ENCODE results near the gene TACO1.

The TACO1 gene

GRCh38 chr17:63573634-63574033 is 27.1 kb upstream of the TACO1 start:
- H3K36me3 ChIP-seq (ENCODE audit: control insufficient read depth, insufficient read depth, low read length), result no peaks in the 10 kb centered on the region

GRCh38 chr17:63578027-63578768 is 22.5 kb upstream of the TACO1 start:
- no peak overlapping the region for H3K4me3 ChIP-seq (ENCODE audit: low read depth, low read length)
- peaks cover 4% of the 10 kb centered on the region for H3K4me1 ChIP-seq (ENCODE audit: control insufficient read depth, insufficient read depth, low read length)
- H3K9ac ChIP-seq (ENCODE audit: low read depth, low read length), result no peak overlapping the region
- no peaks in the 10 kb centered on the region for H3K9me3 ChIP-seq (ENCODE audit: control insufficient read depth, insufficient read depth, low read length)
- H3K27me3 ChIP-seq (ENCODE audit: control insufficient read depth, insufficient read depth, low read length), result no peaks in the 10 kb centered on the region
- H3K36me3 ChIP-seq (ENCODE audit: control insufficient read depth, insufficient read depth, low read length), result peaks cover 17% of the 10 kb centered on the region

More at GRCh38 chr17:63573634-63574033, 27.1 kb upstream of the TACO1 start:
- H3K9ac ChIP-seq (ENCODE audit: low read depth, low read length), result no peak overlapping the region
- no peak overlapping the region for H3K4me3 ChIP-seq (ENCODE audit: low read depth, low read length)
- no peaks in the 10 kb centered on the region for H3K27me3 ChIP-seq (ENCODE audit: control insufficient read depth, insufficient read depth, low read length)
- H3K4me1 ChIP-seq (ENCODE audit: control insufficient read depth, insufficient read depth, low read length), result no peaks in the 10 kb centered on the region
- no peaks in the 10 kb centered on the region for H3K9me3 ChIP-seq (ENCODE audit: control insufficient read depth, insufficient read depth, low read length)

DNA sequence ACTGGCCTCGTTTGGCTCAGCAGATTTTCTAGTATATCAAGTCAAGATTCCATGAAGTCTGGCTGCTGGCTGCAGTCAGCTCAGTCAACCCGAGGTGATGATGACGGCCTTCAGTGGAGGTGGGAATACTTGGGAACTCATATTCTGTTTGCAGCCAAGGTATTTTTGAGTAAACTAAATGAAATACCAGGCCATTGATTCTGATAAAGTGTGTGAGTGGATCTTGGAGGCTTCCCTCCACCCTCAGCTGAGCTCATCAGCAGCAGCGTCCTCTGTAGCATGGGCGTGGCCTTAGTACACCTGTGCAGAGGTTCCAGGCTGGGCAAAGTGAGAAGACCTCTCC is 22.0 kb upstream of the TACO1 start:
- H3K36me3 ChIP-seq (ENCODE audit: control insufficient read depth, insufficient read depth, low read length), result peaks cover 21% of the 10 kb centered on the region
- no peaks in the 10 kb centered on the region for H3K27me3 ChIP-seq (ENCODE audit: control insufficient read depth, insufficient read depth, low read length)
- H3K9me3 ChIP-seq (ENCODE audit: control insufficient read depth, insufficient read depth, low read length), result no peaks in the 10 kb centered on the region
- H3K4me1 ChIP-seq (ENCODE audit: control insufficient read depth, insufficient read depth, low read length), result peaks cover 4% of the 10 kb centered on the region
- H3K4me3 ChIP-seq (ENCODE audit: low read depth, low read length), result no peak overlapping the region
- H3K9ac ChIP-seq (ENCODE audit: low read depth, low read length), result no peak overlapping the region

- Histone ChIP-seq H3K36me3 (ENCODE audit: control insufficient read depth, insufficient read depth, low read length) (peaks cover 23% of the 10 kb centered on the region), H3K4me3 (ENCODE audit: low read depth, low read length) (no peak overlapping the region), H3K9ac (ENCODE audit: low read depth, low read length) (no peak overlapping the region), H3K4me1 (ENCODE audit: control insufficient read depth, insufficient read depth, low read length) (peaks cover 4% of the 10 kb centered on the region), H3K27me3 (ENCODE audit: control insufficient read depth, insufficient read depth, low read length) (no peaks in the 10 kb centered on the region), H3K9me3 (ENCODE audit: control insufficient read depth, insufficient read depth, low read length) (no peaks in the 10 kb centered on the region)
Measured at GRCh38 chr17:63579633-63580032, 21.1 kb upstream of the TACO1 start.

DNA sequence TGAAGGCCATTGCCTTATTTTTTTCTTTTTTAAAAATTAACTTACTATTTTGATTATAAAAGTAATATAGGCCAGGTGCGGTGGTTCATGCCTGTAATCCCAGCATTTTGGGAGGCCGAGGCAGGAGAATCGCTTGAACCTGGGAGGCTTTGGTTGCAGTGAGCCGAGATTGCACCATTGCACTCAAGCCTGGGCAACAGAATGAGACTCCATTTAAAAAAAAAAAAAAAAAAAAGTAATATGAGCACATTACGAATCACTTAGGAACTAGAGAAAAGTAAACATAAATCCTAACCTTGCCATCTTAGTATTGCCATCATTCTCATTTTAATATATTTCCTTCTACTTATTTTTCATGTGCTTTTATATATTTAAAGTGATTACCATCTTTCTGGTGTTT is 12.9 kb upstream of the TACO1 start:
- Histone ChIP-seq H3K9me3 (ENCODE audit: control insufficient read depth, insufficient read depth, low read length) (no peaks in the 10 kb centered on the region), H3K9ac (ENCODE audit: low read depth, low read length) (no peak overlapping the region), H3K36me3 (ENCODE audit: control insufficient read depth, insufficient read depth, low read length) (peaks cover 38% of the 10 kb centered on the region), H3K4me1 (ENCODE audit: control insufficient read depth, insufficient read depth, low read length) (no peaks in the 10 kb centered on the region), H3K4me3 (ENCODE audit: low read depth, low read length) (no peak overlapping the region), H3K27me3 (ENCODE audit: control insufficient read depth, insufficient read depth, low read length) (no peaks in the 10 kb centered on the region)

DNA sequence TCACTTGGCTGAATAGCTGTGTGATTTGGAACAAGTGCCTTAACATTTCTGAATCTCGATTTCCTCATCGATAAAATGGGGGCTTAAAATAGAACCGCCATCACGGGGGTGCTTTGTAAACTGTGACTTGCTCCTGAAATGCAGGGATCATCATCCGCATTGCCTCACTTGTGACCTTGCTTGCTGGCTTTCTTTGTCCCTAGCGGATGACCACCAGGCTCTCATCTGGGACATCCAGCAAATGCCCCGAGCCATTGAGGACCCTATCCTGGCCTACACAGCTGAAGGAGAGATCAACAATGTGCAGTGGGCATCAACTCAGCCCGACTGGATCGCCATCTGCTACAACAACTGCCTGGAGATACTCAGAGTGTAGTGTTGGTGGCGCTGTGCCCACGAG is 11.9 kb upstream of the TACO1 start:
- Histone ChIP-seq H3K36me3 (ENCODE audit: control insufficient read depth, insufficient read depth, low read length) (peaks cover 28% of the 10 kb centered on the region), H3K9me3 (ENCODE audit: control insufficient read depth, insufficient read depth, low read length) (no peaks in the 10 kb centered on the region), H3K9ac (ENCODE audit: low read depth, low read length) (no peak overlapping the region), H3K27me3 (ENCODE audit: control insufficient read depth, insufficient read depth, low read length) (no peaks in the 10 kb centered on the region), H3K4me1 (ENCODE audit: control insufficient read depth, insufficient read depth, low read length) (no peaks in the 10 kb centered on the region), H3K4me3 (ENCODE audit: low read depth, low read length) (no peak overlapping the region)

DNA sequence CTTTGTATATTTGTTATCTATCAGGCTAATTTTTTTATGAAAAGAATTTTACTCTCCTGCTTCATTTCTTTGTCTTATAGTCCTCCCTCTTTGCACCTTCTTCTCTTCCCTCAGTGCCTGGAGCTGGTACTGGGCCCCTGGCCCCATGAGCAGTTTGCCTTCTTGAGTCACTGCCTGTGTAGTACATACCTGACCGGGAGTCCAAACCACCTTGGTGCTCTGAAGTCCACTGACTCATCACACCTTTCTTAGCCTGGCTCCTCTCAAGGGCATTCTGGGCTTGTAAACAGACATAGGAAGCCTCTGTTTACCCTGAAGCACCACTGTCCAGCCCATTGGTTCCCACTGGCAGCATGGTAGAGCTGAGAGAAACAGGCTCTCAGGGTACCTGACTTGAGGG is 11.0 kb upstream of the TACO1 start:
- Histone ChIP-seq H3K27me3 (ENCODE audit: control insufficient read depth, insufficient read depth, low read length) (no peaks in the 10 kb centered on the region), H3K36me3 (ENCODE audit: control insufficient read depth, insufficient read depth, low read length) (peaks cover 27% of the 10 kb centered on the region), H3K4me3 (ENCODE audit: low read depth, low read length) (no peak overlapping the region), H3K4me1 (ENCODE audit: control insufficient read depth, insufficient read depth, low read length) (no peaks in the 10 kb centered on the region), H3K9me3 (ENCODE audit: control insufficient read depth, insufficient read depth, low read length) (no peaks in the 10 kb centered on the region), H3K9ac (ENCODE audit: low read depth, low read length) (no peak overlapping the region)

DNA sequence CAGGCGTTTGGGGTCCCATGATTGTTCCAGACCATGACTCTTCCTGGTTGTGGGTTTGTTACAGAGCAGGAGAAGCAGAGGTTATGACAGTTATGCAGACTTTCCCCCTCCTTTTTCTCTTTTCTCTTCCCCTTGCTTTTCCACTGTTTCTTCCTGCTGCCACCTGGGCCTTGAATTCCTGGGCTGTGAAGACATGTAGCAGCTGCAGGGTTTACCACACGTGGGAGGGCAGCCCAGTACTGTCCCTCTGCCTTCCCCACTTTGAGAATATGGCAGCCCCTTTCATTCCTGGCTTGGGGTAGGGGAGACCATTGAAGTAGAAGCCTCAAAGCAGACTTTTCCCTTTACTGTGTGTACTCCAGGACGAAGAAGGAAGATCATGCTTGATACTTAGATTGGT is 7.9 kb upstream of the TACO1 start:
- Histone ChIP-seq H3K4me1 (ENCODE audit: control insufficient read depth, insufficient read depth, low read length) (no peaks in the 10 kb centered on the region), H3K9me3 (ENCODE audit: control insufficient read depth, insufficient read depth, low read length) (no peaks in the 10 kb centered on the region), H3K4me3 (ENCODE audit: low read depth, low read length) (no peak overlapping the region), H3K36me3 (ENCODE audit: control insufficient read depth, insufficient read depth, low read length) (peaks cover 24% of the 10 kb centered on the region), H3K27me3 (ENCODE audit: control insufficient read depth, insufficient read depth, low read length) (no peaks in the 10 kb centered on the region), H3K9ac (ENCODE audit: low read depth, low read length) (no peak overlapping the region)

DNA sequence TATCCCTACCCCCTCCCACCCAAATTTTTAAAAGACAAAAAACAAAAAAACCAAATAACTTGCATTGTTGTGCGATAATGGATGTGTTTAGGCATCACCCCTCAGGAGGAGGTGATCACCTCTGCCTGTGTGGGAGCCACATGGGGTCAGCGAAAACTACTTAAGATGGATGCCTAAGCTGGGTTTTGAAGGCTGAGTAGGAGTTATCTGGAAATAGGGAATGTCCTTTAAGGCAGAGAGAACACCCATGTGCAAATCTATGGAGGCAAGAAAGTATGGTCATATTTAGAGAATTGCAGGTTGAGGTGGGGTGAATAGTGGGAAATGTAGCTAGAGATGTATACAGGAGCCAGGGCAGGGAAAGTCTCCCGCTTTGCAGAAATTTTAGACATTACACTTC is 5.6 kb upstream of the TACO1 start:
- H3K9me3 ChIP-seq (ENCODE audit: control insufficient read depth, insufficient read depth, low read length), result no peaks in the 10 kb centered on the region
- no peaks in the 10 kb centered on the region for H3K27me3 ChIP-seq (ENCODE audit: control insufficient read depth, insufficient read depth, low read length)
- no peak overlapping the region for H3K4me3 ChIP-seq (ENCODE audit: low read depth, low read length)
- no peak overlapping the region for H3K9ac ChIP-seq (ENCODE audit: low read depth, low read length)
- peaks cover 11% of the 10 kb centered on the region for H3K36me3 ChIP-seq (ENCODE audit: control insufficient read depth, insufficient read depth, low read length)
- no peaks in the 10 kb centered on the region for H3K4me1 ChIP-seq (ENCODE audit: control insufficient read depth, insufficient read depth, low read length)

- no peaks in the 10 kb centered on the region for H3K27me3 ChIP-seq (ENCODE audit: control insufficient read depth, insufficient read depth, low read length)
- no peaks in the 10 kb centered on the region for H3K36me3 ChIP-seq (ENCODE audit: control insufficient read depth, insufficient read depth, low read length)
- no peak overlapping the region for H3K4me3 ChIP-seq (ENCODE audit: low read depth, low read length)
- H3K9me3 ChIP-seq (ENCODE audit: control insufficient read depth, insufficient read depth, low read length), result no peaks in the 10 kb centered on the region
- H3K9ac ChIP-seq (ENCODE audit: low read depth, low read length), result no peak overlapping the region
- H3K4me1 ChIP-seq (ENCODE audit: control insufficient read depth, insufficient read depth, low read length), result no peaks in the 10 kb centered on the region
Measured at GRCh38 chr17:63596856-63597586, 3.7 kb upstream of the TACO1 start.

DNA sequence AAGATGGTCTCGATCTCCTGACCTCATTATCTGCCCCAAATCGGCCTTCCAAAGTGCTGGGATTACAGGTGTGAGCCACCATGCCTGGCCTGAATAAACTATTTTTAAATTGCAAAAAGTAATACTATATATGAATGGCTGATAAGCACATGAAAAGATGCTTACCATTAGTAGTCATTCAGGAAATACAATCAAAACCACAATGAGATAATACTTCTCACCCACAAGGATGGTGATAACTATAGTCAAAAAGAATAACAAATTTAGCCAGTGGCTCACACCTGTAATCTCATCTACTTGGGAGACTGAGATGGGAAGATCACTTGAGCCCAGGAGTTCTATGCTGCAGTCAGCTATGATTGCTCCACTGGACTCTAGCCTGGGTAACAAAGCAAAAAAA is 2.4 kb upstream of the TACO1 start:
- H3K4me3 ChIP-seq (ENCODE audit: low read depth, low read length), result no peak overlapping the region
- H3K27me3 ChIP-seq (ENCODE audit: control insufficient read depth, insufficient read depth, low read length), result no peaks in the 10 kb centered on the region
- no peak overlapping the region for H3K9ac ChIP-seq (ENCODE audit: low read depth, low read length)
- H3K4me1 ChIP-seq (ENCODE audit: control insufficient read depth, insufficient read depth, low read length), result no peaks in the 10 kb centered on the region
- no peaks in the 10 kb centered on the region for H3K9me3 ChIP-seq (ENCODE audit: control insufficient read depth, insufficient read depth, low read length)
- H3K36me3 ChIP-seq (ENCODE audit: control insufficient read depth, insufficient read depth, low read length), result no peaks in the 10 kb centered on the region

All from iPS-15b (cell line).